Uterus (tissue), 4 donors: ENCODE measurements around the gene GRAMD2B. TPM values are rescaled to one million over a fixed set of nuclear protein-coding genes. Genes with fewer than 3 reads are reported as not detected.

ENCODE experiments used
- DNase-seq, 2 donors: peaks; one replicate each; pipeline ENCODE4 v3.0.0-alpha.2; 2019 to 2020
- H3K27ac ChIP-seq, 2 donors: fragments of 200-600 bp; sonication (generic); 1 replicate in 1 of 2; 2 replicates in 1 of 2; pipeline ENCODE4 v1.5.1; 2016 to 2018
- H3K27me3 ChIP-seq, 2 donors: fragments of 200-600 bp; sonication (generic); one replicate each; pipeline ENCODE4 v1.5.1; 2018 to 2019; ENCODE audit warnings: control low read depth in 1 of 2
- H3K36me3 ChIP-seq, 2 donors: fragments of 200-600 bp; sonication (generic); one replicate each; pipeline ENCODE4 v1.5.1; 2019; ENCODE audit warnings: control low read depth in 1 of 2
- H3K4me1 ChIP-seq, 2 donors: fragments of 200-600 bp; sonication (generic); one replicate each; pipeline ENCODE4 v1.5.1; 2018 to 2019; ENCODE audit warnings: control low read depth in 1 of 2
- H3K4me3 ChIP-seq, 2 donors: fragments of 200-600 bp; sonication (generic); 1 replicate in 1 of 2; 2 replicates in 1 of 2; pipeline ENCODE4 v1.5.1; 2018 to 2019; ENCODE audit warnings: mild to moderate bottlenecking in 1 of 2
- H3K9me3 ChIP-seq, 2 donors: fragments of 200-600 bp; sonication (generic); one replicate each; pipeline ENCODE4 v1.5.1; 2019; ENCODE audit warnings: control low read depth in 1 of 2
- POLR2A ChIP-seq, 2 donors: fragments of 450-650 bp; IDR thresholded peaks; one replicate each; pipeline ENCODE4 v1.6.1; 2016; ENCODE audit warnings: antibody characterized with exemption in 2 of 2, mild to moderate bottlenecking in 1 of 2, moderate library complexity in 1 of 2
- intact Hi-C: fragments of 100-400 bp; cut with DNase I; formaldehyde crosslinking; loops from one replicate; pipeline ENCODE4 v1.15.1; 2023; ENCODE audit warnings: low total_unique reads
- total RNA-seq, 4 donors: library from RNA; depleted of rRNA in 3 of 4; stranded (reverse); fragments of >200 nt in 3 of 4; gene quantifications; one replicate each; pipeline versions ENCODE4 v1.1.0 to v1.2.4, GENCODE V29; 2014 to 2023
- TF ChIP-seq, protein P1 (sequence below), 4 experiments: fragments of 200-600 bp in 2 of 4; fragments of 450-650 bp in 2 of 4; sonication (generic) in 2 of 4; IDR thresholded peaks; one replicate each; pipeline ENCODE4 v1.5.1; 2016 to 2019; ENCODE audit warnings: antibody characterized with exemption in 4 of 4, mild to moderate bottlenecking in 2 of 4, moderate library complexity in 1 of 4
- donor health status: DM: yes; HTN: yes; CAD: no.

Gene GRAMD2B
- total RNA-seq, 4 donors from 2014 or later, result 34.0 to 91.5 (median 58.8) TPM

DNA sequence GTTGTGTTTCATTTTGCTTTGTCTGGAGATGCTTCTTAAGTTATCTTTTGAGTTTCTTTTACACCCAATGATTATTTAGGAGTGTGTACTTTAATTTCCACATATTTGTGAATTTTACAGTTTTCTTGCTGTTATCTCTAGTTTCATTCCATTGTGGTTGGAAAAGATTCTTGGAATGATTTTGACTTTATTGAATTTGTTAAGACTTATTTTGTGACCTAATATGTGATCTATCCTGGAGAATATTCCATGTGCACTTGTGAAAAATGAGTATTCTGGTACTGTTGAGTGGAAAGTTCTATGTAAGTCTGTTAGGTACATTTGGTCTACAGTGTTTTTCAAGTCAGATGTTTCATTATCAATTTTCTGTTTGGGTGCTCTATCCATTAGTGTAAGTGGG, 24.4 kb upstream of the GRAMD2B start:
- Histone ChIP-seq H3K9me3 (peaks cover 0 to 14% of the 10 kb centered on the region in 2 donors), H3K4me3 (no peak overlapping the region), H3K36me3 (no peaks in the 10 kb centered on the region), H3K27ac (no peak overlapping the region), H3K4me1 (peaks cover 0 to 8% of the 10 kb centered on the region in 2 donors), H3K27me3 (no peaks in the 10 kb centered on the region)
- intact Hi-C loops, result no loop called here
- no peak for DNase-seq
- TF ChIP-seq POLR2A (IDR thresholded peaks at IDR 0.05), result no peak
- TF ChIP-seq, protein P1, sequence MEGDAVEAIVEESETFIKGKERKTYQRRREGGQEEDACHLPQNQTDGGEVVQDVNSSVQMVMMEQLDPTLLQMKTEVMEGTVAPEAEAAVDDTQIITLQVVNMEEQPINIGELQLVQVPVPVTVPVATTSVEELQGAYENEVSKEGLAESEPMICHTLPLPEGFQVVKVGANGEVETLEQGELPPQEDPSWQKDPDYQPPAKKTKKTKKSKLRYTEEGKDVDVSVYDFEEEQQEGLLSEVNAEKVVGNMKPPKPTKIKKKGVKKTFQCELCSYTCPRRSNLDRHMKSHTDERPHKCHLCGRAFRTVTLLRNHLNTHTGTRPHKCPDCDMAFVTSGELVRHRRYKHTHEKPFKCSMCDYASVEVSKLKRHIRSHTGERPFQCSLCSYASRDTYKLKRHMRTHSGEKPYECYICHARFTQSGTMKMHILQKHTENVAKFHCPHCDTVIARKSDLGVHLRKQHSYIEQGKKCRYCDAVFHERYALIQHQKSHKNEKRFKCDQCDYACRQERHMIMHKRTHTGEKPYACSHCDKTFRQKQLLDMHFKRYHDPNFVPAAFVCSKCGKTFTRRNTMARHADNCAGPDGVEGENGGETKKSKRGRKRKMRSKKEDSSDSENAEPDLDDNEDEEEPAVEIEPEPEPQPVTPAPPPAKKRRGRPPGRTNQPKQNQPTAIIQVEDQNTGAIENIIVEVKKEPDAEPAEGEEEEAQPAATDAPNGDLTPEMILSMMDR (IDR thresholded peaks at IDR 0.05), result no peak

DNA sequence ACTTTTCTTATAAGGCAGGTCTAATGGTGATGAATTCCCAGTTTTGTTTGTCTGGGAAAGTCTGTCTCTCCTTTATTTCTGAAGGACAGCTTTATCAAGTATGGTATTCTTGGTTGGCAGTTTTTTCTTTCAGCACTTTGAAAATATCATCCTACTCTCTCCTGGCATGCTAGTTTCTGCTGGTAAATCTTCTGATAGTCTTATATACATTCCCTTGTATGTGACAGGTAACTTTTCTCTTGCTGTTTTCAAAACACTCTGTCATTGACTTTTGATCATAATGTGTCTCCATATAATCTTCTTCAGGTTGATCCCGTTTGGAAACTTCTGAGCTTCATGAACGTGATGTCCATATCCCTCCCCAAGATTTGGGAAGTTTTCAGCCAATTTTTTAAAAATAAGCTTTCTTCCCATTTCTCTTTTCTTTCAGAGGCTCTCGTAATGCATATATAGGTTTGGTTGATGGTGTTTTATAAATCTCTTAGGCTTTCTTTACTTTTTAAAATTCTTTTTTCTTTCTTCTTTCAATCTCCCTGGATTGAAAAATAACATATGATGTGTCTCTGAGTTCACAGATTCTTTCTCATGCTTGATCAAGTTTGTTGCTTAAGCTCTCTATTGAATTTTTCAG, 22.5 kb upstream of the GRAMD2B start:
- no peaks in the 10 kb centered on the region for H3K27me3 ChIP-seq
- no peak overlapping the region for H3K4me3 ChIP-seq
- no peak for DNase-seq
- peaks cover 0 to 14% of the 10 kb centered on the region in 2 donors for H3K9me3 ChIP-seq
- H3K4me1 ChIP-seq, result peaks cover 0 to 8% of the 10 kb centered on the region in 2 donors
- H3K27ac ChIP-seq, result no peak overlapping the region
- intact Hi-C loops, result no loop called here
- H3K36me3 ChIP-seq, result no peaks in the 10 kb centered on the region
- TF ChIP-seq, protein P1 (IDR thresholded peaks at IDR 0.05), result no peak
- TF ChIP-seq POLR2A (IDR thresholded peaks at IDR 0.05), result no peak

DNA sequence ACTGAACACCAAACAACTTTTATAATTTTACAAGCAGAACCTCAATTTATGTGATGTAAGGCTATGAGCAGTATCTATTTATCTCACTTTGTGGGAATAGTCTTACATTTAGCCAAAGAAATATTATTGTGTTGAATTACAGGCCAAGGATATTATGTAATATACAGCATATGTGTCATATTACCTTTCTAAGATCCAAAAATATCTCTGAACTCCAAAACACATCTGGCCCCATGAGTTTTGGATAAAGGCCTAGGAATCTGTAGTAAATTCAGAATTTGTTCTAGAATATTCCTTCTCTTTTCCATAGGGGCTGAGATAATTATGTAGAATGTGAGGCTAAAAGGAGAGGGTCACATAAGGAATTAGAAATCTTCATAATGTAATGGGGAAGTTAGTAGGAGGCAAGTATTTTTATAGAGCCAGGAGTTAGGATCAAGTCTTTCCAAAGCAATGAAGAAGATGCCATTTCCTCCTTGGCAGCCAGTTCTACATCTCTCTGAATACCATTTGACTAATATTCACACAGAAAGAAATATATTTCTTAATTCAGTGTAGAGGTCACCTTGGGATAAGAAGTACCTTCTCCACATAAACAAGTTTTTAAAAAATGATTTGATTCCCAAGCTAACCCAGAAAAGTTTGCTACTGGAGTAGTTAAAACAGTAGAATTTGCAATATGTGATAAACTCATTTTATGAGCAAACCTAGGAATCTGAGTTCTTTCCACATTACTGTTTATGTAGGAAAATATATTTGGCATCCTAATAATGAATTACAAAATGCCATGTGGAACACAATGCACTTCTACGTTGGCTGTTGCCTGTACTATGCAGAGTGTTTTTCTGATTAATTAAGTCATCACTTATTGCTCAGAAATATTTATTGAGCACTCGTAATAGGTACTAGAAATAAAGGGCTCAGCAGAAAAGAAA, 20.3 kb upstream of the GRAMD2B start:
- no peak overlapping the region for H3K4me3 ChIP-seq
- intact Hi-C loops, result no loop called here
- H3K27ac ChIP-seq, result peak overlapping the region; percentile 26 to 33
- TF ChIP-seq, protein P1 (IDR thresholded peaks at IDR 0.05), result no peak
- TF ChIP-seq POLR2A (IDR thresholded peaks at IDR 0.05), result no peak
- no peaks in the 10 kb centered on the region for H3K36me3 ChIP-seq
- peaks cover 0 to 14% of the 10 kb centered on the region in 2 donors for H3K9me3 ChIP-seq
- no peak for DNase-seq
- H3K4me1 ChIP-seq, result peaks cover 0 to 8% of the 10 kb centered on the region in 2 donors
- H3K27me3 ChIP-seq, result no peaks in the 10 kb centered on the region

DNA sequence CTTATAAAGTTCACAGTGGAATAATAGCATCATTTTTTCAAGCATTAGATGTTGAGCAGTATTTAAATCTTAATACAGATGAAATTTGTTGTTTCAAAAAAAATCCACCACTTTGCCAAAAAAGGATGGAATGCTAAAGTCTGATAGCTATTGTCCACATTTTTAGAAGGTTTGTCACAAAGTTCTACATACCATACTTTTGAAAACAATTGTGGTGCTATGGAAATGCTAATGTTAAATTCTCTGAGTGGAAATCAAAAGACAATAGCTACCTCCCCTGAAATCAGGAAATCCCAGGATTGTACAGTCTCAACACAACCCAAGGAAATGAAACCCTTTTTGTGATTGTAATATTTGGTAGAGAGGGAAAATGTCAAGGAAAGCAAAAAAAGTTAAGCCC, 19.3 kb upstream of the GRAMD2B start:
- H3K4me3 ChIP-seq, result no peak overlapping the region
- intact Hi-C loops, result no loop called here
- no peak for DNase-seq
- H3K27ac ChIP-seq, result no peak overlapping the region
- no peaks in the 10 kb centered on the region for H3K27me3 ChIP-seq
- H3K36me3 ChIP-seq, result no peaks in the 10 kb centered on the region
- peaks cover 0 to 8% of the 10 kb centered on the region in 2 donors for H3K4me1 ChIP-seq
- H3K9me3 ChIP-seq, result peaks cover 0 to 14% of the 10 kb centered on the region in 2 donors
- TF ChIP-seq, protein P1 (IDR thresholded peaks at IDR 0.05), result no peak
- no peak for TF ChIP-seq POLR2A (IDR thresholded peaks at IDR 0.05)

DNA sequence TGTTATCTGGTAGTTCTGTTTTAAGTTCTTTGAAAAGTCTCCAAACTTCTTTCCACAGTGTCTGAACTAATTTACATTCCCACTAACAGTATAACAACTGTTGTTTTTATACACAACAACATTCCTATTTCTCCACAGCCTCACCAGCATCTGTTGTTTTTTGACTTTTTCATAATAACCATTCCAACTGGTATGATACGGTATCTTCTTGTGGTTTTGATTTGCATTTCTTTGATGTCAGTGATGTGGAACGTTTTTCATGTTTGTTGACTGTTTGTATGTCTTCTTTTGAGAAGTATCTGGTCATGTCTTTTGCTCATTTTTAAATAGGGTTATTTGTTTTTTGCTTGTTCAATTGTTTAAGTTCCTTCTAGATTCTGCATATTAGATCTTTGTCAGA, 12.6 kb upstream of the GRAMD2B start:
- Histone ChIP-seq H3K27ac (no peak overlapping the region), H3K36me3 (no peaks in the 10 kb centered on the region), H3K4me3 (no peak overlapping the region), H3K9me3 (no peaks in the 10 kb centered on the region), H3K27me3 (no peaks in the 10 kb centered on the region), H3K4me1 (peaks cover 0 to 7% of the 10 kb centered on the region in 2 donors)
- TF ChIP-seq, protein P1 (IDR thresholded peaks at IDR 0.05), result no peak
- TF ChIP-seq POLR2A (IDR thresholded peaks at IDR 0.05), result no peak
- DNase-seq, result no peak
- intact Hi-C loops, result no loop called here
